HG03095 (cell line): ENCODE data around the gene MMP23B.
"Not testable (repeated sequence)": the region's sequence is repeated elsewhere in the genome, so short reads cannot be mapped to it uniquely, and the experiment has no call there.

ENCODE experiments used
- ATAC-seq: cut with Tn5 transposase; IDR thresholded peaks from one replicate; pipeline ENCODE4 v1.9.1; 2021; ENCODE audit warnings: moderate library complexity; ENCODE audit not compliant: unreplicated experiment

Gene MMP23B

DNA sequence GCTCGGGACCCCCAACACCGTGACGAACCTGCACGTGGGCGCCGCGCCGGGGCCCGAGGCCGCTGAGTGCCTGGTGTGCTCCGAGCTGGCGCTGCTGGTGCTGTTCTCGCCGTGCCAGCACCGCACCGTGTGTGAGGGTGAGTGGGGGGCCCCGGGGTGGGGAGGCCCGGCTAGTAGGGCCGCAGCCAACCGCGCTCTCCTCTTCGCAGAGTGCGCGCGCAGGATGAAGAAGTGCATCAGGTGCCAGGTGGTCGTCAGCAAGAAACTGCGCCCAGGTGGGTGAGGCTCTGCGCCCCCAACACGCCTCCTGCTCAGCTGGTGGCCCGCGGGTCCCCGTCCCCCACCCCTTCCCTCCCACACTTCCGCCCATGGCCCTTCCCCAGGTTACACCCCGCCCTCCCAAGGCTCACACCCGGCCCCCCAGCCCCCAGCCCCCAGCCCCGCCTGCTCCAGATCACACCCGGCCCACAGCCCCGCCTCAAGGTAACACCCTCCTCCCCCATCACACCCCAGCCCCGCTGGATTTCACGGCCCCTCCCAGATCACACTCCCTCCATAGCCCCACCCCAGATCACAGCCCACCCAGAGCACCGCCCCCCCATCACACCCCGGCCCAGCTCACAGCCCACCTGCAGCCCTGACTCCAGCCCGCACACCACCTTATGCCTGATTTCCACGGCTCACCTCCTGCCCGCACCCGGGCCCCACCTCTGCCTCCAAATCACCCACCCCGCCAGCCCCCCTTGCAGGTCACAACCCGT is 2.4 kb upstream of the MMP23B start:
- no peak for ATAC-seq

- no peak for ATAC-seq
Measured at GRCh38 chr1:1630191-1630964, 1.6 kb upstream of the MMP23B start.

- ATAC-seq, result no peak
Measured at GRCh38 chr1:1630965-1631781, 800 bp upstream of the MMP23B start.

GRCh38 chr1:1633409-1633808 is 1.4 kb downstream of the MMP23B start:
- not testable (repeated sequence) for ATAC-seq

- not testable (repeated sequence) for ATAC-seq
Measured at GRCh38 chr1:1634613-1635012, 2.6 kb downstream of the MMP23B start.

- ATAC-seq, result not testable (repeated sequence)
Measured at GRCh38 chr1:1636621-1637478, 4.9 kb downstream of the MMP23B start.

DNA sequence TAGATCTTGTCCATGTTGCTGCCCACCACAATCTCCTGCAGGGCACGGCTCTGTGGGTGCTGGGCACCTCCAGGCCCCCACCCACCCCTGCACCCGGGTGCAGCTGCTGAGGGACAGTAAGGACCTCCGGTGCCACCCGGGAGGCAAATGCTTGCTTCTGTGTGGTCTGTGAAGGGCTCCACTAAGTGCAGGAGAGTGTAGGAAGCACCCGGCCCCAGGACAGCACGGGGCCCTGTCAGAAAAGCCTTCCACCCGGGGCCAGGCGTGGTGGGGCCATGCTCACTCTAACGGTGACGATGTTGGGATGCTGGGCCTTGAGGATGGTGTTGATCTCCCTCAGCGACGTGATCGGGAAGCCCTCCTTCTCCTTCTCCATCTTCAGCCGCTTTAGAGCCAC is 5.5 kb downstream of the MMP23B start:
- ATAC-seq, result not testable (repeated sequence)

DNA sequence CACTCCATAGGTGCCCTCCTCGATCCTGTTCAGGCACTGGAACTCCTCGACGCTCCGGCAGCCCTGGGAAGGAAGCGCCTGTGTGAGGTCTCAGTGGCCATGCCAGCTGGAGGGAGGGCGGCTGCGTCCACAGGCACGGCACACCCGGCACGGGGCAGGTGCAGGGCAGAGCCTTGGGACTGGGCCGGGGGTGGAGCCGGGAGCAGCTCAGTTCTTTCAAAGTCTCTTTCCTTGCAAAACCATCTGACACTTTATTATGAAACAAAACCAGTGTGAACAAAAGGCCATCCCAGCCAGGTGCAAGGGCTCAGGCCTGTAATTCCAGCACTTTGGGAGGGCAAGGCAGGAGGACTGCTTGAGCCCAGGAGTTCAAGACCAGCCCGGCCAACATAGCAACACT is 6.6 kb downstream of the MMP23B start:
- not testable (repeated sequence) for ATAC-seq

- not testable (repeated sequence) for ATAC-seq
Measured at GRCh38 chr1:1639368-1639767, 7.4 kb downstream of the MMP23B start.

DNA sequence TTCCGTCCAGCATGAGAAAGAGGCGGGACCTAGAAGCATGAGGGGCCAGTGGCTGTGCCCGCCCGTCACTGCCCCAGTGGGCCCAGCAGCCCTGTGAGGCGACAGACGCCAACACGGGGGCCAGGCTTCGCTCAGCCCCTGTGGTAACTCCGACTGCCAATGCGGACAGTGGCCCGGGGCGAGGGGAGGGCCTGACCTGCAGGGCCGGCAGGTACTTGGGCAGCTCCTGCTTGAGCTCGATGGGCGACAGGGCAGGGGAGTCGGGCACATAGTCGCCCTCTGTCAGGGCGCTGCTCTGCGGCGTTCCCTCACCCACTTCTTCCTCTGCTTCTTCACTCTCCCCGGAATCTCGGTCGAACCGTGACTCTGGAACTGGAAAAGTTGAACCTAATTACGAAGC is 8.1 kb downstream of the MMP23B start:
- not testable (repeated sequence) for ATAC-seq

- ATAC-seq, result not testable (repeated sequence)
Measured at GRCh38 chr1:1640711-1641461, 8.9 kb downstream of the MMP23B start.

GRCh38 chr1:1646326-1646725 is 14.4 kb downstream of the MMP23B start:
- not testable (repeated sequence) for ATAC-seq

- not testable (repeated sequence) for ATAC-seq
Measured at GRCh38 chr1:1647567-1648241, 15.7 kb downstream of the MMP23B start.

DNA sequence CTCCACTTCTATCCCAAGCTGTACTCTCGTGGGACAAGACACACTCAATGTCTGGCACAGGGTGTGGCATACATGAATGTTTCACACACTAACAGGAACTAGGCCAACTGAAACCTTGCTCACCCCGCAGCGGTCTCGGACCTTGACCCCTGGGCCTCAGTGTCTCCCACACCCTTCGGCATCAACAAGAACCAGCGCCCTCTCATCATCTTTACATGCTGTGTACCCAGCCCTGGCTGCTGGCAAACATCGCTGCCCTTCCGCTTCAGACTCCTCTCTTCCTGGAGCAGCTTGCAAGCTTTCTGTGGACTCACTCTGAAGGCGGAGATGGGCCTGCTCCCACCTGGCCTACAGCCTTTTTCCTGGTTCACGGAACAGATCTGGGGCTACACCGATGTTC is 16.3 kb downstream of the MMP23B start:
- ATAC-seq, result not testable (repeated sequence)

DNA sequence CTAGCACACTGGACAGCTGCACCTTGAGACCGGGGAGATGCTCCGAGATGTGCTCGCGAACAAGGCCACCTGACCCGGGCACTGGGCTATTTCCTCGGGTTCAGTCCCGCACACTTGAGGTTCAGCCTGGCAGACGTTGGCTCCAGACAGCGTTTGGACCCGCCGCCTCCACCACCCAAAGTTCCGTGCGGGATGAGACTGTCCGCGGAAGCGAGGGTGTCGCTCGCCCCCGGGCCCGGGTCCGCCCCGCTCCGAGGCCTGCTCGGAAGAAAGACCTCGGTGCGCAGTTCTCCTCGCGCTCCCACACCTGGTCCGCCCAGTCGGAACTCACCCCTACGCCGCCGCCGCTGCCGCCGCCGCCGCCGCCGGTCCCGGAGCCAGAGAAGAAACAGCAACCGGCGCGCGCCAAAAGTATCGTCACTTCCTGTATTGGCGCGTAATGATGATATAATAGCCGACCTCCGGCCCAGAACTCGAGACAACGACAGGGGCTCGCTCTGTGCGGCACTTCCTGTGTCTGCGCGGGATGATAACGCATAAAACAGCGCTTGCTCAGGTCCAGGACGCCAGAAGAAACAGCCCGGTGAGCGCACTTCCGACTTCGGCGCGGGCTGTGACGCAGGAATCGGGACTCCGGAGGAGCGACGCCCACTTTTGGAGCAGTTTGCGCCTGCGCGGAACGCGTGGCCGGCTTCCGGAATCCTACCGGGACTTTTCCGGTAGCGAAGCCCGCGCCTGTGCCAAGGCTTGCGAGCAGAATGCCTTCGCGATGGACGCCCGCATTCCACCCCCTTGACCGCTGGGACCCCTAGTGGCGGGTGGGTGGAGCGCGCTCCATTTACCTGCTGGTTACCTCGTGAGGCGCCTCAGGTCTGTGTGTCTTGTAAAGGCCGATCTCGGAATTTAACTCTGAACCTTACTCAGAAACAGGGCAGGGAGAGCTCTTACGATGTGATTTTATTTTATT is 26.9 kb downstream of the MMP23B start, which contains the start of gene CDK11B:
Gene CDK11B (minus strand): TSS at position 422 of the 967 bp plus-strand sequence. CDS start 1,519 bp downstream, outside the sequence.
- peak; percentile 53 for ATAC-seq

GRCh38 chr1:1662392-1662791 is 30.4 kb downstream of the MMP23B start:
- ATAC-seq, result not testable (repeated sequence)

DNA sequence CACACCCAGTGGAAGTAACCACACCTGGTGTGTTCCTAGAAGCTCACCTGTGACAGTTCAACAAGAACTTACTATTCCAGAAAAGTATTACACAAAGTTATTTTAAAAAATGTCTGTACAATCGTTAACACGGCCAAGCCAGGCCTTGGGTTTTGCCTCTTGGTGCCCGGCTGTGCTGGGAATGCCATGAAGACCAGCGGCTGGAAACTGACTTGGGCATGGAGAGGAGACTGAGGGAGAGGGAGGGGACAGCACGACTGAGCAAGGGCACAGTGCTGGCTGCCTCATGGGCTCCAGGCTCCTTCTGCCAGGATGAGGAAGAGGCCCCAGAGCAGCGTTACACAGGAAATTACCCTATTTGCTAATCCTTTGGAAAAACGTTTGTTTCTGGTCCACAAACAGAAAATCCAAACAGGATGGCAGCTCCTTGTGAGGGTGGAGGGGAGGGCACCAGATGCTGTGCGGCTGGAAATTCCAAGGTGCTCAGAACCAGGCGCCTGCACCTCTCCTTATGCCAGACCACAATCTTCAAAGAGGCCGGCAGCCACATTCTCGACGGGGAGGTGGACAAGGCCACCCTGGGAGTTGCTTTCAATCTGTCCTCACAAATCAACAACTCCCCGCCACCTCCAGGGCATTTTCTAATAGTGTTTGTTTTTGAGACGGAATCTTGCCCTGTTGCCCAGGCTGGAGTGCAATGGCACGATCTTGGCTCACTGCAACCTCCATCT is 31.0 kb downstream of the MMP23B start:
- ATAC-seq, result not testable (repeated sequence)
